Stimulated activated CD8-positive, alpha-beta memory T cell treated with anti-CD3 and anti-CD28 coated beads, Interleukin-15, amount 100 ng/mL, for 4 hours (primary cell): ENCODE results near the gene ANKHD1.
"Not testable (repeated sequence)": the region's sequence is repeated elsewhere in the genome, so short reads cannot be mapped to it uniquely, and the experiment has no call there.

ENCODE experiments used
- DNase-seq, 2 donors: peaks; one replicate each; pipeline ENCODE4 v3.0.0-alpha.2; 2020; ENCODE audit warnings: low read depth in 2 of 2

Gene ANKHD1

DNA sequence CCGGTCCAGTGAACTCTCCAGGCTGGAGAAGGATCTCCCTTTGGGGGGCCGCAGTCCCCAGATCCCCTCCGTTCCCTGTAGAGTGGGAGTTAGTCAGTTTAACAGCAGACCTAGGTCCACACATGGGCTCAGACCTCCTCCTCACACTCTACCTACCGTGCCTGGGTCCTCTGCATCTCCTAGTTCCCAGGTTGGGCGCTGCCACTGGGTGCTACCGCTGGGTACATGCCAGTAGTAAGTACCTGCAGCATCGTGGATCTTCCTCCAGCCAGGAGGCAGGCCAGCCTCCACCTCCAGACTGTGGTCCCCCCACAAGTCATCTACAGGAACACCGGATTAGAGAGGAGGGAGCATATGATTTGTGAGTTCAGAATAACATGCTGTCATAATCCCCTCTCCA, 162.0 kb downstream of the ANKHD1 start:
- no peak for DNase-seq

- peak; percentile 96 to 97 for DNase-seq
Observed at GRCh38 chr5:140564196-140565023, 162.8 kb downstream of the ANKHD1 start, which contains the start of the genes APBB3 and SLC35A4. APBB3 (minus strand) TSS chr5:140564598; CDS start chr5:140564245, 353 bp downstream. SLC35A4 (plus strand) TSS chr5:140564828; CDS start chr5:140567170, 2,342 bp downstream.

GRCh38 chr5:140565024-140565779, 163.6 kb downstream of the ANKHD1 start:
- DNase-seq, result no peak

- DNase-seq, result no peak
Observed at GRCh38 chr5:140565780-140566095, 164.1 kb downstream of the ANKHD1 start.

DNA sequence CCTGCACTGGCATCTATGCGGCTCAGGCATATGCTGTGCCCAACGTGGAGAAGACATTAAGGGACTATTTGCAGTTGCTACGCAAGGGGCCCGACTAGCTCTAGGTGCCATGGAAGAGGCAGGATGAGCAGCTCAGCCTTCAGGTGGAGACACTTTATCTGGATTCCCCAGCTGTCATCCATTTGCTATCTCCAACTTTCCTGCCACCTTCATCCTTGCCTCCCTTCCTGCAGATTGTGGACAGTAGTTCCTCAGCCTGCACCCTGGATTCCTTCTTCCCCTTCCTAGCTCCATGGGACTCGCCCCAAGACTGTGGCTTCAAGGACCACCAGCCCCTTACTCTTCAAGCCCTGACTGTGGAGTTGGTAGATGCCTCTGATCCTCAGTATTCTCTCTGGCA, 165.0 kb downstream of the ANKHD1 start:
- DNase-seq, result no peak

- no peak for DNase-seq
Observed at GRCh38 chr5:140567136-140567818, 165.6 kb downstream of the ANKHD1 start.

GRCh38 chr5:140567871-140568270, 166.2 kb downstream of the ANKHD1 start:
- no peak for DNase-seq

DNA sequence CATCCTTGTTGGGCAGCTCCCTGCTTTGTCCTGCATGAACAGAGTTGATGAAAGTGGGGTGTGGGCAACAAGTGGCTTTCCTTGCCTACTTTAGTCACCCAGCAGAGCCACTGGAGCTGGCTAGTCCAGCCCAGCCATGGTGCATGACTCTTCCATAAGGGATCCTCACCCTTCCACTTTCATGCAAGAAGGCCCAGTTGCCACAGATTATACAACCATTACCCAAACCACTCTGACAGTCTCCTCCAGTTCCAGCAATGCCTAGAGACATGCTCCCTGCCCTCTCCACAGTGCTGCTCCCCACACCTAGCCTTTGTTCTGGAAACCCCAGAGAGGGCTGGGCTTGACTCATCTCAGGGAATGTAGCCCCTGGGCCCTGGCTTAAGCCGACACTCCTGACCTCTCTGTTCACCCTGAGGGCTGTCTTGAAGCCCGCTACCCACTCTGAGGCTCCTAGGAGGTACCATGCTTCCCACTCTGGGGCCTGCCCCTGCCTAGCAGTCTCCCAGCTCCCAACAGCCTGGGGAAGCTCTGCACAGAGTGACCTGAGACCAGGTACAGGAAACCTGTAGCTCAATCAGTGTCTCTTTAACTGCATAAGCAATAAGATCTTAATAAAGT, 166.9 kb downstream of the ANKHD1 start:
- DNase-seq, result no peak

- DNase-seq, result no peak
Observed at GRCh38 chr5:140569197-140569596, 167.6 kb downstream of the ANKHD1 start.

DNA sequence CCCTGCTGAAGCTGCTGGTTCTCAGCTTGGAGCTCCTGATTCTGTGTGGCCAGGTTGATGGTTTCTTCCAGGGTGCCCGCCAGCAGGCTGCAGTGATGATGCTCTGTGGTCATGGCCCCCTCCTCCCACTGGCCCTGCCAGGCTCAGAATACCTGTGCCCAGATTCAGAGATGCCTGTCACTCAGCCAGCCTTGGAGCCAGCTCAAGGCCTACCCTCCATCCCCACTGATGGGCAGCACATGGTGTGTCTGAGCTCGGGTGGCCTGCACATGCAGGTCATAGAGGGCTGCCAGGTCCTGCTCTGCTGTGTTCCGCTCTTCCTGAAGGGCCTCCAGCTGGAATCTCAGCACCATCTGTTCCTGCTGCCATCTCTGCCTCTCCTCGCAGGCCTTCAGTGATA, 168.4 kb downstream of the ANKHD1 start:
- no peak for DNase-seq

DNA sequence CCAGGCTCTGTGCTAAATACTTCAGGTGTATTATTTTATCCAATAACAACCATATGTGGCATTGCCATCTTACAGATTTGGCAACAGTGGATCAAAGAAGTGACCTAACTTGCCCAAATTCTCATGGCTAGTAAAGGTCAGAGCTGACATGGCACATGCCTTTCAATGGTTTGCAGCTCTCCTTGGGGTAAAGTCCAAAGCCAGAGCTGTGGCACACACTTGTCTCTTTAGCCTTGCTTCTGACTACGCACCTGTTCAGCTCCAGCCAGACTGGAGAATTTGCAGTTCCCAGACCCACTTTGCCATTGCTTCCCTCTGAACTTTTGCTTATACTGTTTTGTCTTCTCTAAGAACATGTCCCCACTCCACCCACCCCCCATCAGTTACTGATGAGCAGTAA, 168.9 kb downstream of the ANKHD1 start:
- DNase-seq, result no peak

GRCh38 chr5:140571105-140571504, 169.5 kb downstream of the ANKHD1 start:
- no peak for DNase-seq

GRCh38 chr5:140573683-140574082, 172.1 kb downstream of the ANKHD1 start:
- DNase-seq, result no peak

DNA sequence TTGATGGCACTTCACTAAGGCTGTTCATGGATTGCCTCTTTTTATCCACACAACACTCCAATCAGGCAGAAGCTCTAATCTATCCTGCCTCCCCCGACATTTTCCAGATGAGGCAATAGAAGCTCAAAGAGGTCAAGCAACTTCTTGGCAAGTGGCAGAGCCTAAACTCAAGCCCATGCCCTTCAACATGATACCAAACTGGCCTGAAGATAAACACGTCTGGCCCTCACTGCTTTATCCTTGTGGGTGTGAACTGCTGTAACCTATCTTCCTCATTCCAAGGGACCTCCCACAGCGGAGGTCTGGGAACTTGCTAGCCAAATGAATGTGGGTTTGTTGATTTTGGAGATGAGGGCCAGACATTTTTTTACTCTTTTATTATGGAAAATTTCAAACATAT, 172.5 kb downstream of the ANKHD1 start:
- no peak for DNase-seq

- DNase-seq, result no peak
Observed at GRCh38 chr5:140575309-140575708, 173.7 kb downstream of the ANKHD1 start.

- no peak for DNase-seq
Observed at GRCh38 chr5:140576776-140577201, 175.2 kb downstream of the ANKHD1 start.

- not testable (repeated sequence) for DNase-seq
Observed at GRCh38 chr5:140579188-140579747, 177.6 kb downstream of the ANKHD1 start.

- no peak for DNase-seq
Observed at GRCh38 chr5:140587495-140587894, 185.9 kb downstream of the ANKHD1 start.

GRCh38 chr5:140588311-140589070, 186.9 kb downstream of the ANKHD1 start:
- DNase-seq, result no peak
